AG09309 (cell line): ENCODE measurements around the gene TWF1.

ENCODE experiments used
- DNase-seq: peaks from one replicate; pipeline ENCODE4 v3.0.0-alpha.2; 2010; ENCODE audit warnings: low read depth
- H3K4me3 ChIP-seq: 2 replicates; pipeline ENCODE4 v1.5.1; 2011; ENCODE audit warnings: mild to moderate bottlenecking, low read depth, low read length, moderate library complexity; ENCODE audit not compliant: control insufficient read depth
- TF ChIP-seq, protein P1 (sequence below): IDR thresholded peaks from 2 replicates; pipeline ENCODE4 v1.5.1; 2011; ENCODE audit warnings: mild to moderate bottlenecking, low read depth, low read length, inconsistent platforms; ENCODE audit not compliant: insufficient read depth, control insufficient read depth; ENCODE audit errors: missing control alignments

The TWF1 gene

DNA sequence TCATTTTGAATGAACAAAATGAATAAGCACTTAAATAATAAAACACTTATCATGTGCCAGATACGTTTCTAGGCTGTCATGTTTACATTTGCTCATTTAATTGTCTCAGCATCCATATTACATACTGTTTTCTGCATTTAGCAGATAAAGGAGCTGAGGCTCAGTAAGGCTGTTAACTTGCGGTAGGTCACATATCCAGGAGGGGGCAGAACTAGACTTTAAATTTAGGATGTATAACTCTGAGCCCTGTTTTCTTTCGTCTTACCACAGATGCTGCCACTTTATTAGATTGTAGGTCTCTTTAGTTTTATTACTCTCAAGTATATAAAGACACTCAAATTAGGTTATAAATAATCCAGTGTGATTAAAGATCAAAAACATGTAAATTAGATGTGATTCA lies 29.6 kb downstream of the TWF1 start:
- no peak for DNase-seq

DNA sequence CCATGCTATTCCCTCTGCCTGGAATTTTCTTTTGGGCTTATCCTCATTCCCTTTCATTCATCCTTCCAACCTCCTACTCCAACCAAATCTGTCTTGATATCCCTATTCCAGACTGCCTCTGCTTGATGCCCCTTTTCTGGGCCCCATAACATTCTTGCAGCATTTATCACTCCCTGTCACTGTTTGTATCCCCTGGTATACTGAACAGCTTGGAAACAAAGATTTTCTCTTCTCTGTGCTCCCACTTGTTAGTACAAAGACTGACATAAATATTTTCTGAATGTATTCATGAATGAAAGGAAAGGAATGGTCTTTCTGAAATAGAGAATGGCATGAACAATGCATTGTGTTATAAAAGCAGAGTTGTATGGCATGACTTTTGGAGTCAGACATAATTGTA lies 39.8 kb downstream of the TWF1 start:
- no peak for DNase-seq
- TF ChIP-seq, protein P1, sequence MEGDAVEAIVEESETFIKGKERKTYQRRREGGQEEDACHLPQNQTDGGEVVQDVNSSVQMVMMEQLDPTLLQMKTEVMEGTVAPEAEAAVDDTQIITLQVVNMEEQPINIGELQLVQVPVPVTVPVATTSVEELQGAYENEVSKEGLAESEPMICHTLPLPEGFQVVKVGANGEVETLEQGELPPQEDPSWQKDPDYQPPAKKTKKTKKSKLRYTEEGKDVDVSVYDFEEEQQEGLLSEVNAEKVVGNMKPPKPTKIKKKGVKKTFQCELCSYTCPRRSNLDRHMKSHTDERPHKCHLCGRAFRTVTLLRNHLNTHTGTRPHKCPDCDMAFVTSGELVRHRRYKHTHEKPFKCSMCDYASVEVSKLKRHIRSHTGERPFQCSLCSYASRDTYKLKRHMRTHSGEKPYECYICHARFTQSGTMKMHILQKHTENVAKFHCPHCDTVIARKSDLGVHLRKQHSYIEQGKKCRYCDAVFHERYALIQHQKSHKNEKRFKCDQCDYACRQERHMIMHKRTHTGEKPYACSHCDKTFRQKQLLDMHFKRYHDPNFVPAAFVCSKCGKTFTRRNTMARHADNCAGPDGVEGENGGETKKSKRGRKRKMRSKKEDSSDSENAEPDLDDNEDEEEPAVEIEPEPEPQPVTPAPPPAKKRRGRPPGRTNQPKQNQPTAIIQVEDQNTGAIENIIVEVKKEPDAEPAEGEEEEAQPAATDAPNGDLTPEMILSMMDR: no peak
- H3K4me3 ChIP-seq: no peak overlapping the region

More for the DNA sequence above, 29.6 kb downstream of the TWF1 start:
- TF ChIP-seq, protein P1: peak; percentile 48
- H3K4me3 ChIP-seq: no peak overlapping the region

DNA sequence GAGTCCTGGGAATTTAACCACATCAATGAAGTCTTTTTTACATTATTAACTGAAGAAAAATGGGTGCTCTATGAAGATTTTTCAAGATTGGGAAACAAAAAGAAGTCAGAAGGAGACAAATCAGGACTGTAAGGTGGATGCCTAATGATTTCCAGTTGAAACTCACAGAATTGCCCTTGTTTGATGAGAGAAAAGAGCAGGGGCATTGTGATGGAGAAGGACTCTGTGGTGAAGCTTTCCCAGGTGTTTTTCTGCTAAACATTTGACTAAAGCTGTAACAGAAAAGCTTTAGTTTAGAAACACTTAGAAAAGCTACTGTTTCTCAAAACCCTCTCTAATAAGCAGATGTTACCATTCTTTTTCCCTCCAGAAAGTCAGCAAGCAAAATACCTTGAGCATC lies 41.6 kb downstream of the TWF1 start:
- DNase-seq: no peak
- TF ChIP-seq, protein P1: no peak
- no peak overlapping the region for H3K4me3 ChIP-seq

DNA sequence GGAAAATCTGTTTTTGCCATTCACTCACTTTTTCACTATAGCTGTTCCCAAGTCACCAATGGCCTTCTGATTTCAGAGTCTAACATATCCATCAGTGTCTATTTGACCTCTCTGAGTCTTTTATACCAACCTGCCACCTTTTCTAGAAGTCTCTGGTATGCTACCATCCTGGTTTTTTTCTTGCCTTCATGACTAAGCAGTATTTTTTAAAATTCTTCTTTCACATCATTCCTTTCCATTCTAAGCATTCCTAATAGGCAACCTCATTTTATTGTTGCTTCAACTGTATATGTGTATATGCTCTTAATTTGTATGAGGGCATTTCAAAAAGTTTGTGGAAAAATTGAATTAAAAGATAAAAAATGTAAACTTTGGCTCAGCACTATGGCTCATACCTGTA lies 42.3 kb downstream of the TWF1 start:
- no peak for DNase-seq
- TF ChIP-seq, protein P1: no peak
- H3K4me3 ChIP-seq: no peak overlapping the region

DNA sequence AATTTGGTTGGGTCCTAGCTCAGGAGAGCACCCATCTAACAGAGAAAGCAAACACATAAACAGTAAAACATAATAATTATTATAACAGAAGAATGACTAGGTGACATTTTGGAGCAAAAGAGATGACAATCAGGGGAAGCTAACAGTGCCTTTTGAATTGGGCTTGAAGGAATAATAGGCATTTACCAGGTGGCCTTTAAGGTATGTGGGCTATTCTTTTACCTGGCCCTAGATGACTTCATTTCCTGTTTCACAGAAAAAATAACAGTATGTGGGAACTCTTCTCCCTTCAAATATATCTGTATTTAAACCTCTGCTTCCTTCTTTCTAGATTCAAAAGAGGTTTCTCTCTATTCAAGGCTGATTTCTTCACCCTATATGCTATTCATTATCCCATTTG lies 43.5 kb downstream of the TWF1 start:
- TF ChIP-seq, protein P1: no peak
- no peak overlapping the region for H3K4me3 ChIP-seq
- no peak for DNase-seq

DNA sequence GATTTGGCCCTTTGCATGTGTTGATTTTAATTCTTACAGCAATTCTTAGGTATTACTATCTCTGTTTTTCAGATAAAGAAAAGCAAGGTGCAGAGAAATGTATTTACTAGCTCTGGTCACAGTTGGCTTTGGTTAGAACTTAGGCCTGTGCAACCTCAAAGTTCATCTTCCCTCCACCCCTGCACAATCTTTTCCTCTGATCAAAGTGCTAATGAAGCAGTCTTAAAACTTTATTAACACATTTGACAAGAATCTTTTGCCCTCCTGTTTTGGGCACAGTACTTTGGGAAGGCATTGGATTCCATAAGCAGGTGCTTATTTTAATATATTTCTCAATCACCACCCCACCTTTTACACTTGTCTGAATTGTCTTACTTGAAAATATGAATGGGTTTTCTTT lies 44.6 kb downstream of the TWF1 start:
- TF ChIP-seq, protein P1: no peak
- no peak for DNase-seq
- H3K4me3 ChIP-seq: no peak overlapping the region

DNA sequence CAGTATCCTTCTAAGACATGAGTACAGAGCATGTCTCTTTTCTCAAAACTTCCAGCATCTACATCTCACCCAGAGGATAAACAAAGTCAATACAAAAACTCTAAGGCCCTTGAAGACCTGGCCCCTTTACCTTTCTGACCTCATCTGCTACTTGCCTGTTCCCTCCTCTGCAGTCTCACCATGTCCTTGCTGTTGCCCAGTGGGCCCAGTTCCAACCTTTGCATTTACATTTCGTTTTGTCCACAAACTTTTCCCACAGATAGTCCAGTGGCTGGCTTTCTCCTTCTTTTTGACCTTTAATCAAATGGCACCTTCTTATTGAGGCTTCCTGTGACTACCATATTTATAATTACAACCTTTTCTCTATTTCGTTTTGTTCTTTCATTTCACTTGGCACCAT lies 45.7 kb downstream of the TWF1 start:
- TF ChIP-seq, protein P1: no peak
- no peak for DNase-seq
- H3K4me3 ChIP-seq: no peak overlapping the region
